IMR-90 (cell line): ENCODE data around the gene NLRP10. TPM values are rescaled to one million over a fixed set of nuclear protein-coding genes. Genes with fewer than 3 reads are reported as not detected.
A peak's percentile ranks its signal among the peaks of the same experiment; 100 is the strongest.

ENCODE experiments used
- ATAC-seq: fragments of 200-7000 bp; cut with Tn5 transposase; 2 replicates; pipeline ENCODE4 v1.9.1; 2020; ENCODE audit warnings: low read depth, mild to moderate bottlenecking, moderate library complexity
- BruUV-seq: library from RNA; stranded (reverse); fragments of 400-500 nt; replicated peaks from 2 replicates; lab custom pipeline; 2021; lab: Mats Ljungman, UMichigan
- CTCF ChIA-PET: fragments of 300-600 bp; formaldehyde crosslinking; extraction: SDS; loops from one replicate; lab custom pipeline; 2021; ENCODE audit warnings: antibody characterized with exemption; lab: Yijun Ruan, JAX
- POLR2A ChIA-PET: fragments of 300-600 bp; sonication (Branson Sonifier 250); formaldehyde crosslinking; loops from one replicate; lab custom pipeline; 2022; ENCODE audit warnings: antibody characterized with exemption; ENCODE audit not compliant: unreplicated experiment; lab: Charles Lee
- DNase-seq: peaks from one replicate; pipeline ENCODE4 v3.0.0; 2013
- H2AFZ ChIP-seq: replicated peaks from 2 replicates; pipeline ENCODE3; 2013; ENCODE audit warnings: low read length, mild to moderate bottlenecking; ENCODE audit not compliant: poor library complexity
- H2AK5ac ChIP-seq: 2 replicates; pipeline ENCODE4 v1.6.1; 2013; ENCODE audit warnings: low read depth, low read length, inconsistent platforms
- H2AK9ac ChIP-seq: replicated peaks from 2 replicates; pipeline ENCODE3; 2013; ENCODE audit warnings: mild to moderate bottlenecking, low read depth, low read length, moderate library complexity; ENCODE audit not compliant: poor library complexity
- H2BK120ac ChIP-seq: 2 replicates; pipeline ENCODE4 v1.6.1; 2013; ENCODE audit warnings: low read depth, low read length, inconsistent platforms
- H2BK15ac ChIP-seq: 3 replicates; pipeline ENCODE4 v1.6.1; 2013; ENCODE audit warnings: low read depth, low read length, inconsistent platforms
- H2BK20ac ChIP-seq: 2 replicates; pipeline ENCODE4 v1.6.1; 2013; ENCODE audit warnings: low read depth, mild to moderate bottlenecking, inconsistent platforms, low read length, moderate library complexity
- H2BK5ac ChIP-seq: 2 replicates; pipeline ENCODE4 v1.6.1; 2013; ENCODE audit warnings: mild to moderate bottlenecking, low read depth, low read length, inconsistent platforms; ENCODE audit not compliant: poor library complexity, severe bottlenecking
- H3K14ac ChIP-seq: replicated peaks from 2 replicates; pipeline ENCODE4 v1.6.1; 2013; ENCODE audit warnings: low read depth, low read length, inconsistent platforms
- H3K18ac ChIP-seq: 2 replicates; pipeline ENCODE4 v1.6.1; 2013; ENCODE audit warnings: low read depth, low read length, control low read depth
- H3K23ac ChIP-seq: 2 replicates; pipeline ENCODE4 v1.6.1; 2013; ENCODE audit warnings: low read depth, low read length, inconsistent platforms
- H3K27ac ChIP-seq: 2 replicates; pipeline ENCODE4 v1.5.1; 2013; ENCODE audit warnings: mild to moderate bottlenecking, control low read depth, low read length; ENCODE audit not compliant: insufficient read depth
- H3K27me3 ChIP-seq: 2 replicates; pipeline ENCODE4 v1.6.1; 2013; ENCODE audit warnings: low read length; ENCODE audit not compliant: control insufficient read depth, insufficient read depth
- H3K36me3 ChIP-seq: 2 replicates; pipeline ENCODE4 v1.6.1; 2013; ENCODE audit warnings: low read length, mixed read lengths; ENCODE audit not compliant: control insufficient read depth, insufficient read depth
- H3K4ac ChIP-seq: 2 replicates; pipeline ENCODE4 v1.6.1; 2013; ENCODE audit warnings: low read depth, low read length, inconsistent platforms
- H3K4me1 ChIP-seq: 2 replicates; pipeline ENCODE4 v1.6.1; 2013; ENCODE audit warnings: low read length, mixed read lengths; ENCODE audit not compliant: control insufficient read depth, insufficient read depth
- H3K4me2 ChIP-seq: 2 replicates; pipeline ENCODE4 v1.6.1; 2013; ENCODE audit warnings: low read depth, mild to moderate bottlenecking, control low read depth, low read length, moderate library complexity
- H3K4me3 ChIP-seq: 2 replicates; pipeline ENCODE4 v1.5.1; 2013; ENCODE audit warnings: low read depth, mild to moderate bottlenecking, control low read depth, low read length, moderate library complexity; ENCODE audit not compliant: insufficient read depth
- H3K56ac ChIP-seq: 2 replicates; pipeline ENCODE4 v1.6.1; 2013; ENCODE audit warnings: low read length, inconsistent platforms; ENCODE audit not compliant: insufficient read depth; ENCODE audit errors: extremely low read depth
- H3K79me1 ChIP-seq, 2 experiments: 2 replicates each; pipeline ENCODE4 v1.6.1; 2013; ENCODE audit warnings: low read length in 2 of 2, inconsistent platforms in 1 of 2, low read depth in 1 of 2
- H3K9ac ChIP-seq: 2 replicates; pipeline ENCODE4 v1.6.1; 2013; ENCODE audit warnings: low read depth, low read length, control low read depth
- H3K9me1 ChIP-seq: 2 replicates; pipeline ENCODE4 v1.6.1; 2013; ENCODE audit warnings: low read length, inconsistent platforms; ENCODE audit not compliant: insufficient read depth
- H3K9me3 ChIP-seq: 2 replicates; pipeline ENCODE4 v1.6.1; 2013; ENCODE audit warnings: low read length; ENCODE audit not compliant: control insufficient read depth, insufficient read depth
- H4K20me1 ChIP-seq: 2 replicates; pipeline ENCODE4 v1.6.1; 2013; ENCODE audit warnings: low read length, inconsistent platforms; ENCODE audit not compliant: insufficient read depth
- H4K5ac ChIP-seq: 2 replicates; pipeline ENCODE4 v1.6.1; 2013; ENCODE audit warnings: mild to moderate bottlenecking, low read depth, low read length, control low read depth
- H4K8ac ChIP-seq, 2 experiments: 2 replicates each; pipeline ENCODE4 v1.6.1; 2013; ENCODE audit warnings: low read depth in 2 of 2, low read length in 2 of 2, control low read depth in 1 of 2, inconsistent platforms in 1 of 2
- H4K91ac ChIP-seq: 2 replicates; pipeline ENCODE4 v1.6.1; 2013; ENCODE audit warnings: low read depth, low read length, inconsistent platforms; ENCODE audit not compliant: insufficient read depth
- BHLHE40 ChIP-seq: fragments of 150-350 bp; IDR thresholded peaks from 2 replicates; pipeline ENCODE4 v1.6.1; 2016; ENCODE audit warnings: mild to moderate bottlenecking, low read depth, low read length
- FOS ChIP-seq: fragments of 150-350 bp; IDR thresholded peaks from 2 replicates; pipeline ENCODE4 v1.6.1; 2016; ENCODE audit warnings: low read depth, low read length
- MAZ ChIP-seq: IDR thresholded peaks from 2 replicates; pipeline ENCODE4 v1.6.1; 2012; ENCODE audit warnings: low read depth, mild to moderate bottlenecking, low read length, improper control_type of control experiment, moderate library complexity, borderline replicate concordance
- MXI1 ChIP-seq: IDR thresholded peaks from 2 replicates; pipeline ENCODE4 v1.6.1; 2012; ENCODE audit warnings: low read depth, mild to moderate bottlenecking, low read length, moderate library complexity, borderline replicate concordance
- POLR2A ChIP-seq: IDR thresholded peaks from 2 replicates; pipeline ENCODE4 v1.6.1; 2012; ENCODE audit warnings: mild to moderate bottlenecking, low read depth, low read length
- RAD21 ChIP-seq: IDR thresholded peaks from 2 replicates; pipeline ENCODE4 v1.6.1; 2012; ENCODE audit warnings: low read length, improper control_type of control experiment
- SMC3 ChIP-seq: fragments of 150-350 bp; IDR thresholded peaks from 2 replicates; pipeline ENCODE4 v1.6.1; 2016; ENCODE audit warnings: low read depth, mild to moderate bottlenecking, antibody characterized with exemption, low read length, moderate library complexity
- dilution Hi-C: fragments of 300-500 bp; cut with HindIII; formaldehyde crosslinking; loops from one replicate; pipeline ENCODE4 v1.14.3; 2018; ENCODE audit warnings: low sequenced_read_pairs; ENCODE audit not compliant: unreplicated experiment
- in situ Hi-C: fragments of 300-500 bp; cut with MboI; formaldehyde crosslinking; loops from 3 replicates; pipeline ENCODE4 v1.14.3; 2019; ENCODE audit warnings: low sequenced_read_pairs, inconsistent platforms, mixed read lengths
- intact Hi-C: fragments of 100-400 bp; cut with micrococcal nuclease; formaldehyde crosslinking; loops from 2 replicates; pipeline ENCODE4 v1.10.0; 2022
- polyA plus RNA-seq, 3 experiments: library from polyadenylated mRNA; depleted of rRNA; stranded (reverse); fragments of >200 nt; gene quantifications; 2 replicates each; pipeline ENCODE4 v1.2.3, GENCODE V29; 2012; ENCODE audit warnings: low replicate concordance in 1 of 3
- total RNA-seq: library from RNA; depleted of rRNA; stranded (reverse); fragments of >200 nt; gene quantifications from 2 replicates; pipeline ENCODE4 v1.2.3, GENCODE V29; 2012
- TF ChIP-seq, protein P1 (sequence below): conservative IDR thresholded peaks from 2 replicates; pipeline ENCODE4 v1.5.1; 2012; ENCODE audit warnings: mild to moderate bottlenecking, low read depth, low read length, improper control_type of control experiment

The NLRP10 gene
- total and polyA plus RNA-seq, 2 of the 4 experiments (the other 2 are of a cell fraction) = 6.5 to 36.7 TPM

- no peaks in the 10 kb centered on the region for H3K79me1 ChIP-seq
- ChIA-PET POLR2A (no interaction called here), CTCF (interaction anchor here (0.6 to 4.0 kb wide), 15 partner anchors 9 to 116 kb away, joined by 3 to 55 read pairs (median 4); partner anchors contain the start of gene EIF3F)
- H3K4me3 ChIP-seq = no peak overlapping the region
- in situ Hi-C loops (loop anchor here (5.0 kb wide), 1 partner anchor 91 kb away; no protein-coding TSS in a partner anchor), intact Hi-C loops (loop anchor here (1.0 kb wide), 7 partner anchors 27 to 560 kb away; no protein-coding TSS in a partner anchor), dilution Hi-C loops (no loop called here)
- H2BK5ac ChIP-seq = no peak overlapping the region
- no peak overlapping the region for H3K9ac ChIP-seq
- no peak overlapping the region for H3K4me2 ChIP-seq
- no peak overlapping the region for H4K8ac ChIP-seq
- peaks cover 2% of the 10 kb centered on the region for H3K9me1 ChIP-seq
- H4K91ac ChIP-seq = no peak overlapping the region
- no peak overlapping the region for H4K5ac ChIP-seq
- H3K36me3 ChIP-seq = no peaks in the 10 kb centered on the region
- H3K4ac ChIP-seq = no peak overlapping the region
- peak; percentile 99 for TF ChIP-seq SMC3
- TF ChIP-seq FOS = no peak
- peak; percentile 61 for TF ChIP-seq POLR2A
- TF ChIP-seq, protein P1, sequence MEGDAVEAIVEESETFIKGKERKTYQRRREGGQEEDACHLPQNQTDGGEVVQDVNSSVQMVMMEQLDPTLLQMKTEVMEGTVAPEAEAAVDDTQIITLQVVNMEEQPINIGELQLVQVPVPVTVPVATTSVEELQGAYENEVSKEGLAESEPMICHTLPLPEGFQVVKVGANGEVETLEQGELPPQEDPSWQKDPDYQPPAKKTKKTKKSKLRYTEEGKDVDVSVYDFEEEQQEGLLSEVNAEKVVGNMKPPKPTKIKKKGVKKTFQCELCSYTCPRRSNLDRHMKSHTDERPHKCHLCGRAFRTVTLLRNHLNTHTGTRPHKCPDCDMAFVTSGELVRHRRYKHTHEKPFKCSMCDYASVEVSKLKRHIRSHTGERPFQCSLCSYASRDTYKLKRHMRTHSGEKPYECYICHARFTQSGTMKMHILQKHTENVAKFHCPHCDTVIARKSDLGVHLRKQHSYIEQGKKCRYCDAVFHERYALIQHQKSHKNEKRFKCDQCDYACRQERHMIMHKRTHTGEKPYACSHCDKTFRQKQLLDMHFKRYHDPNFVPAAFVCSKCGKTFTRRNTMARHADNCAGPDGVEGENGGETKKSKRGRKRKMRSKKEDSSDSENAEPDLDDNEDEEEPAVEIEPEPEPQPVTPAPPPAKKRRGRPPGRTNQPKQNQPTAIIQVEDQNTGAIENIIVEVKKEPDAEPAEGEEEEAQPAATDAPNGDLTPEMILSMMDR = peak; percentile 98
- peak; percentile 100 for TF ChIP-seq RAD21
- TF ChIP-seq MXI1 = no peak
- TF ChIP-seq BHLHE40 = no peak
- TF ChIP-seq MAZ = 0 out of 2 replicates have a peak, but pooled peaks have one; percentile 32
- H3K14ac ChIP-seq = no peak overlapping the region
- H3K23ac ChIP-seq = no peak overlapping the region
- peak overlapping the region; percentile 6 for H2AK9ac ChIP-seq
- H3K9me3 ChIP-seq = no peaks in the 10 kb centered on the region
- no peak overlapping the region for H3K18ac ChIP-seq
- no peak overlapping the region for H2BK15ac ChIP-seq
- no peaks in the 10 kb centered on the region for H3K27me3 ChIP-seq
- ATAC-seq (peak; percentile 98), DNase-seq (peak; percentile 71)
- BruUV-seq = no TSS peak
- no peak overlapping the region for H2BK20ac ChIP-seq
- H3K56ac ChIP-seq = no peak overlapping the region
- H3K4me1 ChIP-seq = peaks cover under 1% of the 10 kb centered on the region; the same call in 1 of the 2 replicates
- H2AFZ ChIP-seq = peak overlapping the region; percentile 38
- no peaks in the 10 kb centered on the region for H4K20me1 ChIP-seq
- H2BK120ac ChIP-seq = no peak overlapping the region
- H3K27ac ChIP-seq = no peak overlapping the region
- H2AK5ac ChIP-seq = no peak overlapping the region
These were observed 41.2 kb upstream of the NLRP10 start for GRCh38 chr11:8006349-8006977.
